Fibroblast of upper back skin (primary cell): ENCODE measurements around the gene GALNT6.

Experiments used
- DNase-seq: peaks from one replicate; pipeline ENCODE4 v3.0.0-alpha.2; 2013

GALNT6 gene

GRCh38 chr12:51379571-51379970 lies 11.6 kb downstream of the GALNT6 start:
- no peak for DNase-seq

- DNase-seq = no peak
These were observed 12.5 kb downstream of the GALNT6 start for GRCh38 chr12:51378749-51379148.

- DNase-seq = peak; percentile 41
These were observed 13.9 kb downstream of the GALNT6 start for GRCh38 chr12:51377099-51377984.

DNA sequence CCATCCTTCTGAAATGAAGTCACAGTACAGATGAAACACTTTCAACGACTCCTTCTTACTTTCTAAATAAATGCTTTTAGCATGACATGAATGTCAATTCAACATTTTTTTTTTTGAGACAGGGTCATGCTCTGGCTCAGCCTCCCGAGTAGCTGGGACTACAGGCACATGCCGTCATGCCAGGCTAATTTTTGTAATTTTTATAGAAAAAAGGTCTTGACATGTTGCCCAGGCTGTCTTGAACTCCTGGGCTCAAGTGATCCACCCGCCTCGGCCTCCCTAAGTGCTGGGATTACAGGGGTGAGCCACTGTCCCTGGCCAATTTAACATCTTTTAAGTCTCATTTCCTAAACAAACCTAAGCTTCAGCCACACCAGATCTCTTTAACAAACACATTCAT lies 16.4 kb downstream of the GALNT6 start:
- DNase-seq = no peak

GRCh38 chr12:51374361-51374760 lies 16.8 kb downstream of the GALNT6 start:
- no peak for DNase-seq

DNA sequence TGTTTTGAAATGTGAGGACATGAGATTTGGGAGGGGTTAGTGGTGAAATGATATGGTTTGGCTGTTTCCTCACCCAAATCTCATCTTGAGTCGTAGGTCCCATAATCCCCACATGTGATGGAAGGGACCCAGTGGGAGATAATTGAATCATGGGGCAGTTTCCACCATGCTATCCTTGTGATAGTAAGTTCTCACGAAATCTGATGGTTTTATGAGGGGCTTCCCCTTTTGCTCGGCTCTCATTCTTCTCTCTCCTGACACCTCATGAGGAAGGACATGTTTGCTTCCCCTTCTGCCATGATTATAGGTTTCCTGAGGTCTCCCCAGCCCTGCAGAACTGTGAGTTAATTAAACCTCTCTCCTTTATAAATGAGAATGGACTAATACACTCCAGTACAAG lies 18.0 kb downstream of the GALNT6 start:
- DNase-seq = no peak

- DNase-seq = no peak
These were observed 19.2 kb downstream of the GALNT6 start for GRCh38 chr12:51372021-51372420.

DNA sequence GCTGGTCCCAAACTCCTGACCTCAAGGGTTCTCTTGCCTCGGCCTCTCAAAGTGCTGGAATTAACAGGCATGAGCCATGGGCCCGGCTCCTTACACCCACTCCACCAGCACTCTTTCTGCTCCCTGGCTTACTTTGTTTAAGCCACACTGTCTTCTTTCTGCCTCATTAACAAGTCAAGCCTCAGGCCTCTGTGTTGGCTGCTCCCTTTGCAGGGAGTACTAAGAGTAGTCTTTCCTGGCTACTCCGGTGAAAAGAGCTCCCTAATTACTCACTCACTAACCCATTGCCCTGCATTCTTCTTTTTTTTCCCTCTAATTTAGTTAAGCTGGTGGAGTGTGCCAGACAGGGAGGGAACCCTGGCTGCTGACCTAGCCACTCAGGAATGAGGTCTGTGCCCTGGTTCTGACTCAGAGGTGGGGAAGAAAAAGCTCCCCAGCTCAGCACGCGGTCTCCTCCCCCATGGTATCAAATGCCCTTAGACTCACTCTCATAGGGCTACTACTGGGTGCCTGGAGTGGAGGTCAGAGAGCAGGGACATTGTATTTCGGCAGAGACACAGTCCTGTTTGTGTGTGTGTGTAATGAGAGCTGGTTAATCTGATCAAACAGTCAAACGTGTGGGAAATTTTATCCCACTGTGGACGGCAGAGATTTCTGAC lies 19.8 kb downstream of the GALNT6 start:
- DNase-seq = peak; percentile 97

DNA sequence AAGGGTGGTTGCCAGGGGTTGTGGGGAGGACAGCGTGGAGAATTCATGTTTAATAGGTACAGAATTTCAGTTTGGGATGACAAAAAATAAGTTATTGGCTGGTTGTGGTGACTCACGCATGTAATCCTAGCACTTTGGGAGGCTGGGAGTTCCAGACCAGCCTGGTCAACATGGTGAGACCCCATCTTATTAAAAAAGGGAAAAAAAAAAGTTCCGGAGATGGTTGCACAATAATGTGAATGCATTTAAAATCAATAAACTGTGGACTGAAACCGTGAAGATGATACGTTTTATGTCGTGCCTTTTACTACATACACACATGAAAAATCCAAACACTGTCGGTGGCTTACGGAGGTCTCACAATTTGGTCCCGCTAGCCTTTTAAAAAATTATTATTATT lies 20.5 kb downstream of the GALNT6 start:
- DNase-seq = no peak

DNA sequence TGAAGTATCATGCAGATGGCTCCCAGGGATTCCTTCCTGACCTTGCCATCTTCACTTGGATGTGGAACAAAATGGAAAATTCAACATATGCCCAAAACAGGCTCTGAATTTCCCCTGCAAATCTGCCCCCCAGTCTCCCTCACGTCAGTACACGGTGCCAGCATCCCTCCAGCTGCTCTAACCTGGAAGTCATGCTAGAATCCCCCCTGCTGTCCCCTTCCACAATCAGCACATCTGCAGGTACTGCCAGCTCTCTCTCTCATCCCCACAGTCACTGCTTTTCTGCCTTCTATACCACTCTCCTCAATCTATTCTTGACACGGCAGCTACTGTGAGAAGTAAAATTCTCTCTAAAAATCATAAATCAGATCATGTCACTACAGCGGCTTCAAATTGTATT lies 21.6 kb downstream of the GALNT6 start:
- DNase-seq = no peak

DNA sequence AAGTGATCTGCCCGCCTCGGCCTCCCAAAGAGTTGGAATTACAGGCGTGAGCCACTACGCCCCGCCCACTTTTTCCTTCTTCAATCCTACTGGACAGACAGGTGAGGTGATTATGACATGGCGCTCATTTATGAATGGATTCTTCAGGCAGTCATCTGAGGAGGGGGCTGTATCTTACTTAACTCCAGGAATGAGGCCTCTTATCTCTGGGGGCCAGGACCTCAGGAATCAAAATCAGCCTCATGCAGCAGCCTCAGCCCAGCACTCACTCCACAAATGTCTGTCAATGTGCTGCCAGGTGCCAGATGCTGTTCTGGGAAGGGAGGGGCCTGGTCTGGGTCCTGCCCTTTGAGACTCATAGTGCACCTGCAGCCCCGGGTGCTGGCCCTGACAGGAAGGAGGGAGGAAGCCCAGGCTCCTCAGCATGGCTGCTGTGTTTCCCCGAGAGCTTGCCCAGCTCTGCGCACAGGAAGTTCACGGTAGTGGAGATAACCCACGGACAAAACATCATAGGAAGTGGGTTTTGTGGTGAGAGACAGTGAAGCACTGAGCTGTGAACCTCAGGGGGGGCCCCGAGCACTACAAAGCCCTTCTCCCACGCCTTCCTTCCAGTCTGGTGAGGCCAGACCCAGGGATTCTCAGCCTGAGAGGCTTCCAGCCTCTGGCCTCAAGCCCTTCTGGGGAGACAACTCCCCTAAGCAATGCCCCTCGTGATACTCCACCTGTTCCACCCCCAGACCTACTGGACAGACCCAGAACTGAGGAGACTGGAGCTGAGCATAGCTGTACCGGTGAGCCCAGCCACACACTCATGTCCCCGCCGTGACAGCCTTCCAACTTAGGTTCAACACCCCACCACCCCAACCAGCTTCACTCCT lies 22.3 kb downstream of the GALNT6 start:
- no peak for DNase-seq

GRCh38 chr12:51365276-51365675 lies 25.9 kb downstream of the GALNT6 start:
- DNase-seq = no peak

GRCh38 chr12:51364001-51364400 lies 27.2 kb downstream of the GALNT6 start:
- DNase-seq = no peak

GRCh38 chr12:51362747-51363342 lies 28.4 kb downstream of the GALNT6 start:
- DNase-seq = no peak

- DNase-seq = no peak
These were observed 28.9 kb downstream of the GALNT6 start for GRCh38 chr12:51362307-51362706.

DNA sequence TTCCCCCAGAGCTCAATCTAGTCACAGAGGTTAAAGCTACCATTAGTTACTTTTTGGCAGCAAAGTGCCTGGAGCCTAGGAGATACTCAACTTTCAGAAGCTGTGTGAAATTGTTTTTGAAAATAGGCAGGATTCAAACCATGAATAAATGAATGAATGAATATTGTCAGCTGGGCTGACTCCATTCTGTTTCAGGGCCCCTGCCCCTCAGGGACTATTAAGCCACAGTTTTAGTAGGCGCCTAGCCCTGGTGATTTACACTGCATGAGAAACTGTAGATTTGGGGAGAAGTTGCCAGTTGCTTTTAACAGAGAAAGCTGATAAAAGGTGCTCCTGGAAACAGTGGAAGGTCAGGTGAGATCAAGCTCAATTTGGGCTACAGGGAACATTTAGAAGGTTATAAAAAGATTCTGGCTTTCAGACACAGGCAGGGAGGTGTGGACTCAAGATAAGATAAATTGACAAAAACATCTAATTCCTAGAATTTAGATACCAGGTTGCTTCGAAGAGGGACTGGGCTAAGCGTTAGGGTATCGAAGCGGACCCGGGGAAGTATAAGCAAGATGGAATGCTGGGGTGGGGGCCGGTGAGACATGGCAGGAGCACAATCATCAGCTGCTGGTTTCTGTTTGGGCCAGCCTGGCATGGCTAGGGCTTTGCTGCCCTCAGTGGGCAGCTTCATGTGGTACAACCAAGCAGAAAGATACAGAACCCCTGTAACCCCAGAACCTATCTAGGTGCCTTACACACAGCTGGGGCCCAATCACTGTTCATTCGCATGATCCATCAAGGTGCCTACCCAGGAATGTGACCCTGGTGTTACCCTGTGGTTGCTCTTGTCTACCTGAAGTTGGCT lies 29.8 kb downstream of the GALNT6 start:
- no peak for DNase-seq

GRCh38 chr12:51360315-51360714 lies 30.9 kb downstream of the GALNT6 start:
- DNase-seq = no peak

GRCh38 chr12:51359851-51360250 lies 31.4 kb downstream of the GALNT6 start:
- no peak for DNase-seq

- DNase-seq = no peak
These were observed 32.7 kb downstream of the GALNT6 start for GRCh38 chr12:51358496-51358895.

DNA sequence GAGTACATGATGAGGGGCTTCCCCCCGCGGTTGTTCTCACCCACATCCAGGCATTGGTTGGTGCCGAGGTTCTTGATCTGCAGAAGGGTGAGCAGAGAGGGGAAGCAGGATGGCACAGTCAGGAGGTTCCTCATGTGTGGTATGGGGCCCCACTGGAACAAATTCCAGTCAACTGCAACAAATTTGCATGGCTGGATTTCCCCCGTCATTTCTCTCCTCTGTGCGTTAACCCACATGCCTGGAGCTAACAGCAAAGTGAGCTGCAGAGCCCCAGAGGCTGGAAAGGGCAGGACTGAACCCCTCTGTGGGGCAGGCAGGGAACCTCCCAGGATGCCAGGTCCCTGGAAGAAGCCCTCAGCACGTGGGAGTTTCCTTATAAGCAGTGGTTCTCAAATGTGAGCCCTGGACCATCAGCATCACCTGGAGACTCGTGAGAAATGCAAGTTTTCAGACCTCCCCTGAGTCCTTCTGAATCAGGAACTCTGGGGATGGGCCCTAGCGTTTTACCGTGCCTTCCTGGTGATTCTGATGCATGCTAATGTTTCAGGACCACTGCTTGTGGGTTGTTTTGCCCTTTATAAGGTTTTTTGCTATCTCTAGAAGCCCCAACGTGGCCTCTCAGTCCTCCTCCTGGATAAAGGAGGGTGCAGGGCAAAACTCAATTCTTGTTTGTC lies 33.7 kb downstream of the GALNT6 start:
- no peak for DNase-seq

DNA sequence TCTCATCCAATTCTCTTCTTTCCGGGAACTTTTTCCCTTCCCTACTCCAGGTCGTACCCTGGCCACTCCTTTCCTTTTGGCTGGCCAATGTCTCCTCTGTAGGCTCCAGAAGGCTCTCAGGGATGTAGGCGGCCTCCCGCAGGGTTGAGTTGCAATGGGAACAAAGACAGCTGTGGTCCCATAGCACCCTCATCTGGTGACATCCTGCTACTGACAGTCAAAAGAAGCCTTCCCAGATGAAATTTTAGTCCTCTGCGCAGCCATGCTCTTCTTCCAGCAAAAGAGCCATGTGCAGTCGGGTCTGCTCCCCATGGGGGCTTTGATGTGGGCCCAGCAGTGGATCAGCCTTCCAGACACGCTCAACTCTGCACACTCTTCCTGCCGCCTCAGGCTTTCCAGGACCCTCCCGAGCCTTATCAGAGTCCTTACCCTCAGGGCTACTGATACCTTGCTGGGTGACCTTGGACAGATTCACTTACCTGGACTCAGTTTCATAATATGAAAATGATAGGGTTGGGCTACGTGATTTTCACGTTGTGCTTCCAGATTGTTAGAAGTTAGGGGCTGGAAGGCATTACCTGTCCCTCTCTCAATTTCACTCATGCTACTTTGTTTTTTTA lies 39.2 kb downstream of the GALNT6 start:
- DNase-seq = peak; percentile 68
